Measurements from ENCODE around the gene TAF10.

GRCh38 chr11:6563121-6563619 is 48.8 kb downstream of the TAF10 start:
- TF ChIP-seq CTCF (IDR thresholded peaks at IDR 0.05) (no peak), TCF12 (IDR thresholded peaks at IDR 0.05) (no peak), TEAD4 (IDR thresholded peaks at IDR 0.05; ENCODE audit: borderline replicate concordance, insufficient read depth) (no peak)

Data from SK-N-SH (cell line).